Measurements from ENCODE around the gene SIVA1. TPM values are rescaled to one million over a fixed set of nuclear protein-coding genes. Genes with fewer than 3 reads are reported as not detected.

Gene SIVA1
- total and polyA plus RNA-seq, 2 of the 4 experiments (the other 2 are of a cell fraction): 166 to 184 TPM

DNA sequence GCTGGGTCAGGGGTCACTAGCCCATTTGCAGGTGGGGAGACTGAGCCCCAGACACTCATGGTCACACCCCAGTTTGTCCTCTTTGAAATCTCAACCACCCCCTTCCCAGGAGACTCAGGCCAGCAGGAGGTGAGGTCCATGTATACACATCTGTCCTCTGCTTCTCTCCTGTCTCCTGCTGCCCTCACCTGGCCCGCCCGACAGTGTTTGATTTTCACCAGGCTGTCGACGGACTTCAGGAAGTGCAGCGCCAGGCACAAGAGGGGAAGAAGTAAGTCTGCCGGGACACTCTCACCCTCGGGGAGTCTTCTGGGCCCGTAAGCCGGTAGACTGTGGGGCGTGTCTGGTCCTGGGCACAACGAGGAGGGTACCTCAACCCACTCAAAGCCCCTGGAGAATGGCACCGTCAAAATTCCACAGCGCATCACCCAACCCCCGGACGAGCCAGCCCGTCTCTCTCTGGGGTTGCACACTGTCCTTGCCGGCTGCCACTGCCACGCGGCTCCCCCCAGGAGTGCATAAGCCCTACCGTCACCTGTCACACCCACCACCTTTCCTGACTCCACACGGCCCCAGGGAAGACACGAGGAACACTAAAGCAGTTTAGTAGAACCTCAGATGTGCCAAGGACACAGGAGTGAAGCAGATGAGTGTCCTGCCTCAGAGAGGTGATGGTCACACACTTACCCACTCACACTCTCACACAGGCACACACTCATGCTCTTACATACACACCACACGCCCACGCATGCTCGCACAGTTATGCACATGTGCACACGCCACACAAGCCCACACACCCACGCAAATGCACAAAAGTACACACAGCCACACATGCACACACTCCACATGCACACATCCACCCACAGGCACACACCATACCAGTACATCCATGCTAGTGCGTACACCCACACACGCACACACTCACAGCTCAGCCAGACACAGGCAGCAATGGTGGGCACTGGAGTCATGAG lies 13.1 kb upstream of the SIVA1 start:
- no peak overlapping the region for H3K56ac ChIP-seq (ENCODE audit: extremely low read depth, insufficient read depth, low read length)
- H3K4ac ChIP-seq (ENCODE audit: low read depth, low read length): no peak overlapping the region
- no peak overlapping the region for H3K23ac ChIP-seq (ENCODE audit: low read depth, low read length)
- no peak overlapping the region for H2BK120ac ChIP-seq (ENCODE audit: low read depth, low read length)
- H3K9me3 ChIP-seq (ENCODE audit: control insufficient read depth, insufficient read depth, low read length): no peaks in the 10 kb centered on the region
- H2BK5ac ChIP-seq (ENCODE audit: low read depth, low read length, poor library complexity, severe bottlenecking): no peak overlapping the region
- TF ChIP-seq CHD1 (IDR thresholded peaks at IDR 0.05; ENCODE audit: low read depth, low read length): no peak
- TF ChIP-seq MXI1 (IDR thresholded peaks at IDR 0.05; ENCODE audit: borderline replicate concordance, low read depth, low read length): no peak
- TF ChIP-seq BHLHE40 (IDR thresholded peaks at IDR 0.05; ENCODE audit: low read depth, low read length): no peak
- no peak for TF ChIP-seq MAFK (IDR thresholded peaks at IDR 0.05; ENCODE audit: low read depth, low read length)
- no peak for TF ChIP-seq MAZ (IDR thresholded peaks at IDR 0.05; ENCODE audit: borderline replicate concordance, low read depth, low read length)
- ATAC-seq (ENCODE audit: low read depth) (no peak), DNase-seq (no peak)
- H4K8ac ChIP-seq (ENCODE audit: low read depth in 2 of 2, low read length in 2 of 2): no peak overlapping the region
- no peak overlapping the region for H4K5ac ChIP-seq (ENCODE audit: low read depth, low read length)
- CTCF ChIA-PET: interaction anchor here (0.6 kb wide), 1 partner anchor 10 kb away, joined by 5 read pairs; no protein-coding TSS in a partner anchor
- H4K91ac ChIP-seq (ENCODE audit: insufficient read depth, low read depth, low read length): no peak overlapping the region; the same call in 1 of the 2 replicates
- H3K4me3 ChIP-seq (ENCODE audit: insufficient read depth, low read depth, low read length): no peak overlapping the region
- POLR2A ChIA-PET (ENCODE audit: unreplicated experiment): no interaction called here
- peaks cover 15% of the 10 kb centered on the region for H3K9me1 ChIP-seq (ENCODE audit: insufficient read depth, low read length)
- H3K79me1 ChIP-seq (ENCODE audit: low read depth in 1 of 2, low read length in 2 of 2): no peaks in the 10 kb centered on the region
- peaks cover 13% of the 10 kb centered on the region for H3K36me3 ChIP-seq (ENCODE audit: control insufficient read depth, insufficient read depth, low read length)
- dilution Hi-C loops (cut with HindIII; ENCODE audit: low sequenced_read_pairs, unreplicated experiment): no loop called here
- no peak overlapping the region for H2AFZ ChIP-seq (replicated peaks; ENCODE audit: low read length, poor library complexity)
- H2BK20ac ChIP-seq (ENCODE audit: low read depth, low read length): no peak overlapping the region
- H3K4me1 ChIP-seq (ENCODE audit: control insufficient read depth, insufficient read depth, low read length): peaks cover 22% of the 10 kb centered on the region
- no peak overlapping the region for H3K18ac ChIP-seq (ENCODE audit: low read depth, low read length)
- H3K27ac ChIP-seq (ENCODE audit: insufficient read depth, low read length): no peak overlapping the region
- H4K20me1 ChIP-seq (ENCODE audit: insufficient read depth, low read length): no peaks in the 10 kb centered on the region
- H3K4me2 ChIP-seq (ENCODE audit: low read depth, low read length): no peak overlapping the region
- H3K27me3 ChIP-seq (ENCODE audit: control insufficient read depth, insufficient read depth, low read length): no peaks in the 10 kb centered on the region
- in situ Hi-C loops (cut with MboI; ENCODE audit: low sequenced_read_pairs): no loop called here
- intact Hi-C loops (cut with micrococcal nuclease): no loop called here
- no peak overlapping the region for H3K9ac ChIP-seq (ENCODE audit: low read depth, low read length)
- WGBS, 2 experiments (ENCODE audit: extremely low coverage in 2 of 2, insufficient read length in 1 of 2): 89% methylated on average over 11 of the region's 29 CpGs; no CpG with 5 or more reads in 1 of the 2 experiments
- BruUV-seq (replicated peaks): no TSS peak
- H3K14ac ChIP-seq (replicated peaks; ENCODE audit: low read depth, low read length): no peak overlapping the region
- H2AK9ac ChIP-seq (replicated peaks; ENCODE audit: low read depth, low read length, poor library complexity): no peak overlapping the region
- H2BK15ac ChIP-seq (ENCODE audit: low read depth, low read length): no peak overlapping the region
- H2AK5ac ChIP-seq (ENCODE audit: low read depth, low read length): peak overlapping the region; percentile 7; the same call in 1 of the 2 replicates
